NB4 (cell line): ENCODE data around the gene SYT3.
A peak's percentile ranks its signal among the peaks of the same experiment; 100 is the strongest.

Experiments
- DNase-seq: peaks from one replicate; pipeline ENCODE4 v3.0.0; 2010; ENCODE audit warnings: low read depth
- H3K4me3 ChIP-seq: one replicate; pipeline ENCODE4 v1.5.1; 2011; ENCODE audit warnings: mild to moderate bottlenecking, low read depth, low read length, moderate library complexity
- CTCF ChIP-seq: IDR thresholded peaks from one replicate; pipeline ENCODE4 v1.5.1; 2012; ENCODE audit warnings: low read depth, low read length
- MAX ChIP-seq: IDR thresholded peaks from 2 replicates; pipeline ENCODE4 v1.6.1; 2011; ENCODE audit warnings: low read depth, low read length
- MYC ChIP-seq: IDR thresholded peaks from 2 replicates; pipeline ENCODE4 v1.6.1; 2011; ENCODE audit warnings: low read depth, low read length
- POLR2A ChIP-seq: IDR thresholded peaks from 2 replicates; pipeline ENCODE4 v1.6.1; 2011; ENCODE audit warnings: mild to moderate bottlenecking; ENCODE audit not compliant: insufficient read length; ENCODE audit errors: extremely low read depth

SYT3 gene

GRCh38 chr19:50654882-50655281, 15.2 kb upstream of the SYT3 start:
- no peak for DNase-seq
- TF ChIP-seq CTCF (no peak), MAX (no peak), POLR2A (no peak), MYC (no peak)
- H3K4me3 ChIP-seq, result no peak overlapping the region

GRCh38 chr19:50652722-50653121, 13.0 kb upstream of the SYT3 start:
- DNase-seq, result no peak
- H3K4me3 ChIP-seq, result no peak overlapping the region
- TF ChIP-seq CTCF, result no peak
- TF ChIP-seq MYC, result no peak
- TF ChIP-seq POLR2A, result no peak
- TF ChIP-seq MAX, result no peak

GRCh38 chr19:50651174-50651573, 11.5 kb upstream of the SYT3 start:
- H3K4me3 ChIP-seq, result no peak overlapping the region
- DNase-seq, result no peak
- TF ChIP-seq MAX (no peak), MYC (no peak), POLR2A (no peak), CTCF (no peak)

GRCh38 chr19:50649433-50650391, 10.0 kb upstream of the SYT3 start, which contains the start of gene C19orf81:
TSS of gene C19orf81 (plus strand) at chr19:50649445. CDS start at chr19:50649445, 0 bp downstream.
- no peak within 1 kb of the TSS for H3K4me3 ChIP-seq
- peak; percentile 33 for DNase-seq
- TF ChIP-seq MAX (no peak), MYC (no peak), POLR2A (no peak), CTCF (no peak)

GRCh38 chr19:50648659-50649058, 9.0 kb upstream of the SYT3 start:
- no peak overlapping the region for H3K4me3 ChIP-seq
- TF ChIP-seq POLR2A (no peak), MAX (no peak), MYC (no peak), CTCF (no peak)
- DNase-seq, result no peak
